Bronchial epithelial cell (primary cell): ENCODE measurements around the gene PDE1C. TPM values are rescaled to one million over a fixed set of nuclear protein-coding genes. Genes with fewer than 3 reads are reported as not detected.

Experiments used
- DNase-seq: peaks from one replicate; pipeline ENCODE4 v3.0.0-alpha.2; 2010; ENCODE audit warnings: low read depth
- FAIRE-seq: peaks from 2 replicates; lab custom pipeline; 2011; peaks lifted over from hg19 to GRCh38; lab: Jason Lieb, UNC
- H3K27me3 ChIP-seq: 2 replicates; pipeline ENCODE4 v1.5.1; 2011; ENCODE audit warnings: low read length; ENCODE audit not compliant: control insufficient read depth, insufficient read depth
- H3K36me3 ChIP-seq: 2 replicates; pipeline ENCODE4 v1.5.1; 2011; ENCODE audit warnings: low read length; ENCODE audit not compliant: control insufficient read depth, insufficient read depth
- H3K4me3 ChIP-seq: 2 replicates; pipeline ENCODE4 v1.5.1; 2011; ENCODE audit warnings: mild to moderate bottlenecking, low read depth, low read length, control low read depth
- total RNA-seq: library from RNA; depleted of rRNA; stranded (reverse); fragments of >200 nt; gene quantifications from 2 replicates; pipeline ENCODE4 v1.2.1, GENCODE V29; 2014
- TF ChIP-seq, protein P1 (sequence below): IDR thresholded peaks from 2 replicates; pipeline ENCODE4 v1.5.1; 2011; ENCODE audit warnings: mild to moderate bottlenecking, moderate library complexity, low read length, control low read depth, inconsistent platforms; ENCODE audit not compliant: insufficient read depth, severe bottlenecking

The PDE1C gene
- total RNA-seq, 1 donor from 2014 or later, result not detected

DNA sequence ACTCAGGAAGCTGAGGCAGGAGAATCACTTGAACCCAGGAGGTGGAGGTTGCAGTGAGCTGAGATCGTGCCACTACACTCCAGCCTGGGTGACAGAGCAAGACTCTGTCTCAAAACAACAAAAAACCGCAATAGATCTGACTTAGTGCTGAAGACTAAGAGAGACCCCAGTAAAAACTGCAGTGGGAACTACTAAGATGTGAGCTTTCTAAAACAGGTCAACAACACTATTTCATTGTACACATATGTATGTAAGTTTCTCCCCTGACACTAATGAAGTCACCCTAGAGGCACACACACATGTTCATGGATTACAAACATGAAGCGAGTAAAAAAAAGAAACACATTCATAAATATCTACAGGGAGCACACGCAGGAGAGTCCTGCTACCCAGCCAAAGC, 68.3 kb downstream of the PDE1C start:
- Histone ChIP-seq H3K27me3 (no peaks in the 10 kb centered on the region), H3K36me3 (no peaks in the 10 kb centered on the region), H3K4me3 (no peak overlapping the region)
- TF ChIP-seq, protein P1, sequence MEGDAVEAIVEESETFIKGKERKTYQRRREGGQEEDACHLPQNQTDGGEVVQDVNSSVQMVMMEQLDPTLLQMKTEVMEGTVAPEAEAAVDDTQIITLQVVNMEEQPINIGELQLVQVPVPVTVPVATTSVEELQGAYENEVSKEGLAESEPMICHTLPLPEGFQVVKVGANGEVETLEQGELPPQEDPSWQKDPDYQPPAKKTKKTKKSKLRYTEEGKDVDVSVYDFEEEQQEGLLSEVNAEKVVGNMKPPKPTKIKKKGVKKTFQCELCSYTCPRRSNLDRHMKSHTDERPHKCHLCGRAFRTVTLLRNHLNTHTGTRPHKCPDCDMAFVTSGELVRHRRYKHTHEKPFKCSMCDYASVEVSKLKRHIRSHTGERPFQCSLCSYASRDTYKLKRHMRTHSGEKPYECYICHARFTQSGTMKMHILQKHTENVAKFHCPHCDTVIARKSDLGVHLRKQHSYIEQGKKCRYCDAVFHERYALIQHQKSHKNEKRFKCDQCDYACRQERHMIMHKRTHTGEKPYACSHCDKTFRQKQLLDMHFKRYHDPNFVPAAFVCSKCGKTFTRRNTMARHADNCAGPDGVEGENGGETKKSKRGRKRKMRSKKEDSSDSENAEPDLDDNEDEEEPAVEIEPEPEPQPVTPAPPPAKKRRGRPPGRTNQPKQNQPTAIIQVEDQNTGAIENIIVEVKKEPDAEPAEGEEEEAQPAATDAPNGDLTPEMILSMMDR, result no peak
- FAIRE-seq (no peak), DNase-seq (no peak)

GRCh38 chr7:31997423-31997822, 72.8 kb downstream of the PDE1C start:
- TF ChIP-seq, protein P1, result no peak
- H3K36me3 ChIP-seq, result no peaks in the 10 kb centered on the region
- no peaks in the 10 kb centered on the region for H3K27me3 ChIP-seq
- FAIRE-seq, result peak; percentile 52
- no peak overlapping the region for H3K4me3 ChIP-seq
- no peak for DNase-seq

- Histone ChIP-seq H3K4me3 (no peak overlapping the region), H3K27me3 (no peaks in the 10 kb centered on the region), H3K36me3 (no peaks in the 10 kb centered on the region)
- peak; percentile 11 for DNase-seq
- no peak for FAIRE-seq
- TF ChIP-seq, protein P1, result no peak
Measured at GRCh38 chr7:31995134-31995533, 75.1 kb downstream of the PDE1C start.

- no peaks in the 10 kb centered on the region for H3K27me3 ChIP-seq
- TF ChIP-seq, protein P1, result no peak
- FAIRE-seq, result no peak
- H3K4me3 ChIP-seq, result no peak overlapping the region
- DNase-seq, result no peak
- H3K36me3 ChIP-seq, result no peaks in the 10 kb centered on the region
Measured at GRCh38 chr7:31991846-31992245, 78.4 kb downstream of the PDE1C start.

DNA sequence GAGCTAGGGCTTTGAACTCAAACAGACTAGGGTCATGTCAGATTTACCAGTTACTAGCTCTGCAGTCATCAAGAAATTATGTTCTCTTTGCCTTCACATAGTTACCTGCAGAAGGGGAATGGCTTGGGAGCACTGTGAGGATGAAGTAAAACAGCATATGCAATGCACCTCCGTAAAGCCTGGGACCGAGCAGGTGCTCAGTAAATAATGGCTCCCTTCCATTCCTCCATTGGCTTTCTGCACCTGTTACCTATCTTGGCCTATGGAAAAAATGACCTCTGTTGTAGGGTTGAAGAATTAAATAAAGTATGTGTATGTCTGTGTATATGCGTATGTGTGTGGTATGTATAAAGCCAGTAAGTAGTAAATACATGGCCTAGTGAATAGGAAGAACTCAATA, 78.8 kb downstream of the PDE1C start:
- Histone ChIP-seq H3K36me3 (no peaks in the 10 kb centered on the region), H3K4me3 (no peak overlapping the region), H3K27me3 (no peaks in the 10 kb centered on the region)
- FAIRE-seq (no peak), DNase-seq (no peak)
- TF ChIP-seq, protein P1, result no peak

DNA sequence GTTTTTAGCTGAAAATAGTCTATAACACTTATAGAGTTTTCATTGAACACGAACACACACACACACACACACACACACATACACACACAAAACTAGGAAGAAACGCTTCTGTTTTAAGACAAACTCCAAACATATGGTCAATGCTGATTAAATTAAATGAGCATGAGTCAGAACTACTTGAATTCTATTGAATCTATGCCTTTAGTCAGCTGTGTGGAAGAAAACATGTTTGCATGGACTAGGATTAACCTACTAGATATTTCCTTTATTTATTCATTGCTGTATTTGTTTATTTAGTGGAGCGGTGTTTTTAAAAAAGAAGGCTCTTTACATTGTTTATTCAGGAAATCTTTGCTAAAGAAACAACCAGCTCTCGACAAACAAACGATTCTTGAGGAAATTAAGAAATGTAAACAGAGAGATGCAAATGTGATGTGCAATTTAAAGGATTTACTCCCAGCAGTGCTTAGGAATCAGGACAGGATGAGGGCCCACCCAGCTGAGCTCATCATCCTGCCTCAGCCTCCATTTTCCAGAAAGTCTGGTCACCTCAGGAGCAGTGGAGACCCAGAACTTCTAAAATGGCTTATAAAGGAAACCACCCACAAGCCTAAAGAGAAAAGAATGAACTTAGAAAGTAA, 83.2 kb downstream of the PDE1C start:
- no peaks in the 10 kb centered on the region for H3K36me3 ChIP-seq
- TF ChIP-seq, protein P1, result no peak
- no peaks in the 10 kb centered on the region for H3K27me3 ChIP-seq
- no peak for FAIRE-seq
- DNase-seq, result no peak
- H3K4me3 ChIP-seq, result no peak overlapping the region
